NCI-H524 treated with DMSO at 0.1 percent for 48 hours (cell line): ENCODE results near the gene MARVELD2.

ENCODE experiments used
- DNase-seq: peaks from one replicate; lab custom pipeline; 2025; lab: John Stamatoyannopoulos, UW

Gene MARVELD2

GRCh38 chr5:69492923-69493395, 78.0 kb downstream of the MARVELD2 start:
- no peak for DNase-seq

- DNase-seq, result no peak
Observed at GRCh38 chr5:69493396-69494133, 78.6 kb downstream of the MARVELD2 start.
